C4-2B (cell line): ENCODE results near the gene PRKD1.

Source experiments
- ZFX ChIP-seq: fragments of 450-650 bp; IDR thresholded peaks from 2 replicates; pipeline ENCODE4 v1.6.1; 2017
- TF ChIP-seq, protein P1 (sequence below): fragments of 450-650 bp; conservative IDR thresholded peaks from 2 replicates; pipeline ENCODE4 v1.5.1; 2017; ENCODE audit warnings: mild to moderate bottlenecking

DNA sequence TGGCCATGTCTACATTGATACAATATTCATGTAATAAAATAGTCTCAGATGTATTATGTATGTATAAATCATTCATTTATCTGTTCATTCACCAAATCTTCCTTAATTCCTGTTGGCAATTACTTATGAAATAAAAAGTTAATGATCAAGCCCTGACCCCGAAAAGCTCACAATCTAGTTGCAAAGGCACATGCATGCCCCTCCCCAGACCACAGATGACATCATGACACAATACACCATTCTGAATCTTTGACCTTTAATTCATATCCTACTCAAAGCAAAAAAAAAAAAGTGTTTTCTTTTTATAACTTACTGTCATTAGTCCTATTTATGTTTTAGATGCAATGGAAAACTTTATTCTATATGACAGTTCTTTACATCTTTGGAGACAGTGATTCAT, 346.9 kb downstream of the PRKD1 start:
- TF ChIP-seq ZFX = no peak
- TF ChIP-seq, protein P1, sequence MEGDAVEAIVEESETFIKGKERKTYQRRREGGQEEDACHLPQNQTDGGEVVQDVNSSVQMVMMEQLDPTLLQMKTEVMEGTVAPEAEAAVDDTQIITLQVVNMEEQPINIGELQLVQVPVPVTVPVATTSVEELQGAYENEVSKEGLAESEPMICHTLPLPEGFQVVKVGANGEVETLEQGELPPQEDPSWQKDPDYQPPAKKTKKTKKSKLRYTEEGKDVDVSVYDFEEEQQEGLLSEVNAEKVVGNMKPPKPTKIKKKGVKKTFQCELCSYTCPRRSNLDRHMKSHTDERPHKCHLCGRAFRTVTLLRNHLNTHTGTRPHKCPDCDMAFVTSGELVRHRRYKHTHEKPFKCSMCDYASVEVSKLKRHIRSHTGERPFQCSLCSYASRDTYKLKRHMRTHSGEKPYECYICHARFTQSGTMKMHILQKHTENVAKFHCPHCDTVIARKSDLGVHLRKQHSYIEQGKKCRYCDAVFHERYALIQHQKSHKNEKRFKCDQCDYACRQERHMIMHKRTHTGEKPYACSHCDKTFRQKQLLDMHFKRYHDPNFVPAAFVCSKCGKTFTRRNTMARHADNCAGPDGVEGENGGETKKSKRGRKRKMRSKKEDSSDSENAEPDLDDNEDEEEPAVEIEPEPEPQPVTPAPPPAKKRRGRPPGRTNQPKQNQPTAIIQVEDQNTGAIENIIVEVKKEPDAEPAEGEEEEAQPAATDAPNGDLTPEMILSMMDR = no peak
